B cell (primary cell): ENCODE data around the gene NOS1AP. TPM values are rescaled to one million over a fixed set of nuclear protein-coding genes. Genes with fewer than 3 reads are reported as not detected.

Experiments used
- ATAC-seq: fragments of 200-7000 bp; cut with Tn5 transposase; one replicate; pipeline ENCODE4 v1.10.0; 2021; ENCODE audit warnings: low read depth, mild to moderate bottlenecking, moderate number of reproducible peaks, moderate library complexity
- CTCF ChIA-PET: fragments of 350-600 bp; sonication (Branson Sonifier 250); formaldehyde crosslinking; loops from one replicate; lab custom pipeline; 2021; ENCODE audit warnings: antibody characterized with exemption, inconsistent platforms; lab: Charles Lee
- POLR2A ChIA-PET: fragments of 350-600 bp; sonication (Branson Sonifier 250); formaldehyde crosslinking; loops from one replicate; lab custom pipeline; 2021; ENCODE audit warnings: antibody characterized with exemption; lab: Charles Lee
- DNase-seq: peaks from one replicate; pipeline ENCODE4 v3.0.0; 2013
- H2AFZ ChIP-seq: 2 replicates; pipeline ENCODE4 v1.6.1; 2012; ENCODE audit warnings: mild to moderate bottlenecking, low read depth, low read length; ENCODE audit not compliant: insufficient read depth, poor library complexity, severe bottlenecking
- H3K27ac ChIP-seq, 2 donors: 1 replicate in 1 of 2; 2 replicates in 1 of 2; pipeline ENCODE4 v1.5.1; 2012 to 2013; ENCODE audit warnings: low read length in 2 of 2, mild to moderate bottlenecking in 2 of 2, moderate library complexity in 1 of 2
- H3K27me3 ChIP-seq, 4 experiments: fragments of 200-600 bp in 1 of 4; sonication (generic) in 1 of 4; replicated peaks in 1 of 4; 1 replicate in 2 of 4; 2 replicates in 2 of 4; pipeline versions ENCODE4 v1.6.1 to v1.7.0; 2013 to 2016; ENCODE audit warnings: low read length in 3 of 4, mild to moderate bottlenecking in 2 of 4, mixed read lengths in 1 of 4, moderate library complexity in 1 of 4; ENCODE audit not compliant: insufficient read depth in 4 of 4, control insufficient read depth in 3 of 4; ENCODE audit errors: control extremely low read depth in 1 of 4
- H3K36me3 ChIP-seq, 2 experiments: replicated peaks in 1 of 2; 1 replicate in 1 of 2; 2 replicates in 1 of 2; pipeline versions ENCODE4 v1.6.1 to v1.7.1; 2013; ENCODE audit warnings: low read length in 1 of 2; ENCODE audit not compliant: insufficient read depth in 2 of 2, control insufficient read depth in 1 of 2; ENCODE audit errors: control extremely low read depth in 1 of 2, extremely low read depth in 1 of 2
- H3K4me1 ChIP-seq, 2 donors: fragments of 200-600 bp in 1 of 2; sonication (generic) in 1 of 2; 1 replicate in 1 of 2; 2 replicates in 1 of 2; pipeline versions ENCODE4 v1.5.1 to v1.6.1; 2013 to 2017; ENCODE audit warnings: low read length in 2 of 2; ENCODE audit not compliant: control insufficient read depth in 2 of 2, insufficient read depth in 2 of 2
- H3K4me2 ChIP-seq: replicated peaks from 2 replicates; pipeline ENCODE3; 2012; ENCODE audit warnings: mild to moderate bottlenecking, low read depth, low read length; ENCODE audit not compliant: poor library complexity, severe bottlenecking
- H3K4me3 ChIP-seq, 5 experiments: fragments of 200-600 bp in 1 of 5; sonication (generic) in 1 of 5; 1 replicate in 3 of 5; 2 replicates in 2 of 5; pipeline versions ENCODE4 v1.5.1 to v1.7.0; 2011 to 2016; ENCODE audit warnings: low read length in 4 of 5, mild to moderate bottlenecking in 4 of 5, low read depth in 2 of 5, control low read depth in 1 of 5, moderate library complexity in 1 of 5; ENCODE audit not compliant: insufficient read depth in 1 of 5; ENCODE audit errors: control extremely low read depth in 1 of 5, extremely low read depth in 1 of 5
- H3K79me2 ChIP-seq: fragments of 200-600 bp; sonication (generic); one replicate; pipeline ENCODE4 v1.6.0; 2016; ENCODE audit warnings: low read length; ENCODE audit not compliant: control insufficient read depth, insufficient read depth
- H3K9ac ChIP-seq: fragments of 200-600 bp; sonication (generic); 2 replicates; pipeline ENCODE4 v1.6.1; 2017; ENCODE audit warnings: mild to moderate bottlenecking, low read length, moderate library complexity
- H3K9me3 ChIP-seq, 3 donors: one replicate each; pipeline versions ENCODE4 v1.6.1 to v1.7.1; 2013; ENCODE audit warnings: low read length in 2 of 3; ENCODE audit not compliant: control insufficient read depth in 2 of 3, insufficient read depth in 1 of 3; ENCODE audit errors: control extremely low read depth in 1 of 3
- H4K20me1 ChIP-seq: 2 replicates; pipeline ENCODE4 v1.6.0; 2012; ENCODE audit warnings: mild to moderate bottlenecking, low read length; ENCODE audit not compliant: insufficient read depth, control insufficient read depth, poor library complexity, severe bottlenecking
- H3K27ac Mint-ChIP-seq: one replicate; pipeline ENCODE4 v1.8.0; 2021; ENCODE audit warnings: mixed read lengths
- H3K27me3 Mint-ChIP-seq: one replicate; pipeline ENCODE4 v1.8.0; 2021; ENCODE audit warnings: mixed read lengths
- H3K4me1 Mint-ChIP-seq: one replicate; pipeline ENCODE4 v1.8.0; 2021; ENCODE audit warnings: mixed read lengths
- H3K4me3 Mint-ChIP-seq: one replicate; pipeline ENCODE4 v1.8.0; 2021; ENCODE audit warnings: mixed read lengths
- H3K9me3 Mint-ChIP-seq: one replicate; pipeline ENCODE4 v1.8.0; 2022; ENCODE audit warnings: mixed read lengths; ENCODE audit not compliant: insufficient read depth
- CTCF ChIP-seq: fragments of 200-600 bp; IDR thresholded peaks from one replicate; pipeline ENCODE4 v1.8.0; 2022; ENCODE audit warnings: antibody characterized with exemption, mild to moderate bottlenecking
- EZH2 ChIP-seq: IDR thresholded peaks from 2 replicates; pipeline ENCODE4 v1.6.1; 2012; ENCODE audit warnings: borderline replicate concordance, low read depth, mild to moderate bottlenecking, moderate library complexity, low read length; ENCODE audit not compliant: insufficient read depth, poor library complexity, severe bottlenecking
- WGBS: methylation state at CpG from one replicate; pipeline ENCODE4 v1.1.5; 2013; ENCODE audit warnings: missing lambda C conversion rate; ENCODE audit not compliant: insufficient coverage; 5-methylcytosine and 5-hydroxymethylcytosine counted together
- intact Hi-C: fragments of 100-400 bp; cut with micrococcal nuclease; formaldehyde crosslinking; loops from one replicate; pipeline ENCODE4 v1.10.0; 2022
- polyA plus RNA-seq: library from polyadenylated mRNA; depleted of rRNA; stranded (reverse); fragments of >200 nt; gene quantifications from 2 replicates; pipeline ENCODE4 v1.2.3, GENCODE V29; 2012
- total RNA-seq, 2 donors: library from RNA; stranded (reverse); fragments of 120-200 nt in 1 of 2; gene quantifications; 1 replicate in 1 of 2; 2 replicates in 1 of 2; pipeline versions ENCODE4 v1.2.3 to v1.2.4, GENCODE V29; 2013 to 2022

Gene NOS1AP
- total and polyA plus RNA-seq, 2 donors (not counting 1 experiment from before 2014, with no cell fraction given): 0.32 TPM; not detected in 1

GRCh38 chr1:162204129-162204822 lies 134.8 kb downstream of the NOS1AP start:
- Mint-ChIP-seq H3K27ac (no peak overlapping the region), H3K4me3 (no peak overlapping the region), H3K27me3 (peaks cover 32% of the 10 kb centered on the region), H3K9me3 (no peaks in the 10 kb centered on the region), H3K4me1 (no peaks in the 10 kb centered on the region)
- POLR2A ChIA-PET: no interaction called here
- 56% methylated on average over 5 of the region's 7 CpGs for WGBS
- CTCF ChIA-PET: no interaction called here
- no peak for TF ChIP-seq EZH2
- no peak for TF ChIP-seq CTCF
- Histone ChIP-seq H3K79me2 (no peaks in the 10 kb centered on the region), H3K4me2 (no peak overlapping the region), H4K20me1 (no peaks in the 10 kb centered on the region), H3K9me3 (no peaks in the 10 kb centered on the region), H3K4me1 (no peaks in the 10 kb centered on the region), H2AFZ (no peak overlapping the region), H3K27ac (no peak overlapping the region), H3K27me3 (peaks cover 0 to 6% (median 0%) of the 10 kb centered on the region in 4 experiments), H3K4me3 (no peak overlapping the region), H3K9ac (no peak overlapping the region), H3K36me3 (no peaks in the 10 kb centered on the region)
- intact Hi-C loops: no loop called here
- ATAC-seq: no peak
- no peak for DNase-seq

DNA sequence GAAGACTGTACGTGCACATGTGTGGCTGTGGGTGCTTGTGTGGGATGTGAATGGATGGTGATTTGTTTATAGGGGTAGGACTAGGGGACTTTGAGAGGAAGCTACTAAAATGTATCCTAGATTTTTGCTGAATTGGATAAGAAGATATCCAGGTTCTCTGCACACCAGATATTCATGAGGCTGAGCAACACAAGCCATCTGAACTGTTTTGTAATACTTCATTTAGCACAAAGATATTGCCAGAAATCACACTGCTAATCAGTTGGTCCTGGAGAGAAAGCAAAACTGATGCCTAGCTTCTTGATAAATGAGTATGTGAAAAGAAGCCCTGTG lies 135.3 kb downstream of the NOS1AP start:
- no peak overlapping the region for H3K27ac ChIP-seq

More for the DNA sequence above, 135.3 kb downstream of the NOS1AP start:
- no peak overlapping the region for H2AFZ ChIP-seq
- H3K4me2 ChIP-seq: no peak overlapping the region
- ATAC-seq (no peak), DNase-seq (no peak)
- TF ChIP-seq CTCF: no peak
- TF ChIP-seq EZH2: no peak
- no peaks in the 10 kb centered on the region for H3K9me3 Mint-ChIP-seq
- H4K20me1 ChIP-seq: no peaks in the 10 kb centered on the region
- H3K27me3 Mint-ChIP-seq: peaks cover 37% of the 10 kb centered on the region
- intact Hi-C loops: no loop called here
- ChIA-PET CTCF (no interaction called here), POLR2A (no interaction called here)
- WGBS: 78% methylated on average over 1 of the region's 1 CpG
- no peak overlapping the region for H3K9ac ChIP-seq
- no peaks in the 10 kb centered on the region for H3K36me3 ChIP-seq
- no peaks in the 10 kb centered on the region for H3K79me2 ChIP-seq
- H3K27me3 ChIP-seq: peaks cover 0 to 6% (median 0%) of the 10 kb centered on the region in 4 experiments
- no peak overlapping the region for H3K27ac Mint-ChIP-seq
- H3K9me3 ChIP-seq: no peaks in the 10 kb centered on the region
- no peaks in the 10 kb centered on the region for H3K4me1 ChIP-seq
- no peak overlapping the region for H3K4me3 Mint-ChIP-seq
- H3K4me1 Mint-ChIP-seq: no peaks in the 10 kb centered on the region
- no peak overlapping the region for H3K4me3 ChIP-seq
